Astrocyte (in vitro differentiated cells and primary cell): ENCODE measurements around the gene FOXE3. TPM values are rescaled to one million over a fixed set of nuclear protein-coding genes. Genes with fewer than 3 reads are reported as not detected.

Source experiments
- DNase-seq: peaks from one replicate; pipeline ENCODE4 v3.0.0-alpha.2; 2010; ENCODE audit warnings: low read depth
- FAIRE-seq: peaks from 2 replicates; lab custom pipeline; 2011; peaks lifted over from hg19 to GRCh38; lab: Jason Lieb, UNC
- H2AFZ ChIP-seq: 2 replicates; pipeline ENCODE4 v1.6.0; 2012; ENCODE audit warnings: low read depth, low read length, inconsistent platforms
- H3K27ac ChIP-seq: 2 replicates; pipeline ENCODE4 v1.5.1; 2011; ENCODE audit warnings: low read depth, low read length, inconsistent platforms
- H3K27me3 ChIP-seq: 2 replicates; pipeline ENCODE4 v1.6.0; 2011; ENCODE audit warnings: low read length, inconsistent platforms; ENCODE audit not compliant: insufficient read depth
- H3K36me3 ChIP-seq: 2 replicates; pipeline ENCODE4 v1.5.1; 2011; ENCODE audit warnings: low read length, inconsistent platforms; ENCODE audit not compliant: insufficient read depth
- H3K4me1 ChIP-seq: 2 replicates; pipeline ENCODE4 v1.5.1; 2011; ENCODE audit warnings: low read length, inconsistent platforms; ENCODE audit not compliant: insufficient read depth
- H3K4me2 ChIP-seq: 2 replicates; pipeline ENCODE4 v1.6.0; 2012; ENCODE audit warnings: low read length, inconsistent platforms
- H3K4me3 ChIP-seq: 2 replicates; pipeline ENCODE4 v1.5.1; 2011; ENCODE audit warnings: low read depth, mild to moderate bottlenecking, low read length, inconsistent platforms; ENCODE audit not compliant: insufficient read depth
- H3K79me2 ChIP-seq: 2 replicates; pipeline ENCODE4 v1.6.0; 2012; ENCODE audit warnings: mild to moderate bottlenecking, low read length, inconsistent platforms; ENCODE audit not compliant: insufficient read depth
- H3K9ac ChIP-seq: 2 replicates; pipeline ENCODE4 v1.6.0; 2012; ENCODE audit warnings: mild to moderate bottlenecking, low read length, inconsistent platforms
- H3K9me3 ChIP-seq: 2 replicates; pipeline ENCODE4 v1.5.1; 2012; ENCODE audit warnings: low read depth, mild to moderate bottlenecking, low read length, inconsistent platforms; ENCODE audit not compliant: insufficient read depth
- H4K20me1 ChIP-seq: 2 replicates; pipeline ENCODE4 v1.6.0; 2012; ENCODE audit warnings: low read length, inconsistent platforms; ENCODE audit not compliant: insufficient read depth
- H3K27ac Mint-ChIP-seq: one replicate; pipeline ENCODE4 v1.8.0; 2021; ENCODE audit warnings: mild to moderate bottlenecking, mixed read lengths; ENCODE audit not compliant: unreplicated experiment
- H3K27me3 Mint-ChIP-seq: one replicate; pipeline ENCODE4 v1.8.0; 2021; ENCODE audit warnings: low read depth, mixed read lengths; ENCODE audit not compliant: unreplicated experiment
- H3K36me3 Mint-ChIP-seq: one replicate; pipeline ENCODE4 v1.8.0; 2021; ENCODE audit warnings: low read depth, mixed read lengths; ENCODE audit not compliant: unreplicated experiment
- H3K4me1 Mint-ChIP-seq: one replicate; pipeline ENCODE4 v1.8.0; 2021; ENCODE audit warnings: low read depth, mixed read lengths; ENCODE audit not compliant: unreplicated experiment
- H3K4me3 Mint-ChIP-seq: one replicate; pipeline ENCODE4 v1.8.0; 2021; ENCODE audit warnings: mild to moderate bottlenecking, moderate library complexity, mixed read lengths; ENCODE audit not compliant: unreplicated experiment
- H3K9me3 Mint-ChIP-seq: one replicate; pipeline ENCODE4 v1.8.0; 2021; ENCODE audit warnings: mild to moderate bottlenecking, mixed read lengths; ENCODE audit not compliant: unreplicated experiment
- EZH2 ChIP-seq: IDR thresholded peaks from 2 replicates; pipeline ENCODE4 v1.6.1; 2012; ENCODE audit warnings: mild to moderate bottlenecking, low read length, inconsistent platforms; ENCODE audit not compliant: insufficient read depth
- total RNA-seq: library from RNA; stranded (reverse); gene quantifications from 2 replicates; pipeline ENCODE4 v1.2.1, GENCODE V29; 2021
- TF ChIP-seq, protein P1 (sequence below): IDR thresholded peaks from 2 replicates; pipeline ENCODE4 v1.5.1; 2011; ENCODE audit warnings: low read depth, mild to moderate bottlenecking, inconsistent platforms, low read length, moderate library complexity; ENCODE audit not compliant: insufficient read depth

FOXE3 gene
- total RNA-seq, 1 donor from 2014 or later = 0.14 TPM

DNA sequence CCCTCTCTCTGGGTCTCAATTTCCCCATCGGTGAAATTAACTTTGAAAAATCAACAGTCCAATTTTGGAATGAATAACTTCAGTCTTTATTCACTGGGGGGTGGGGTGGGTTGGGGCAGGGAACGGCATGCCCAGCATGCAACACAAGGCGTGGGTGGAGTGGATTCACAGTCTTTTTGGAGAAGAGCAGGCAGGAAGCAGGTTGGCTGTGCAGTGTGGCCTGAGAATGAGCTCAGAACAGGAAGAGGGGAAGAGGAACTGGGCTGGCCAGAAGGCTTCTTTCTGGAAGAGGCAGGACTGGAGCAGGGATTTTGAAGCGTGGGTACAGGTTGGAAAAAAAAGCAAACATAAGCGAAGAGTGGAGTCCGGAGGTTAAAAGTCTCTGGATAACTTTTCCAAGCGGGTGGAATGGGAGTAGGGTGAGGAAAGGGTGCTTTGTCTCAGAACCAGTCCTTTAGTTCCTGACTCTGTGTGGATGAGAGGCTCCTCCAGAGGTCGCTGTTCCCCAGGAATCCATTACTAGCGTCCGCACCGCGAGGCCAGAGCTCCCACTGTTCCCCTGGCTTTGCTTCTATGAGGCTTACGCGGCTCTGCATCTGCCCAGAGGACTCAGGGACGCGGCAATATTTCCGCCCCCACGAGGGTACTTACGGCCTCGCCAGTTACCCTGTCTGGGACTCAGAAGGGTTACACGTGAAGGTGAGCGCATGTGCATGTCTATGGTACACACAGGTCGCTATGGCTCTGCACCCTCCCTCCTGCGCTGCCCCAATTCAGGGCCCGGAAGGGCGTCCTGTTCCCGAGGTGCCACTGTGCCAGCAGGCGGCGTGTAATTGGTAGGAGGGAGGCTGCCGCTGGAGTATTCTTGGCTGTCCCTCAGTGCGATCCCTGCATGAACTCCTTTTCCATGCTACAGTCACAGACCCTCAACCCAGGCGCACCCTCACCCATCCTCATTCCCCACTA is 16.3 kb downstream of the FOXE3 start:
- Histone ChIP-seq H3K9me3 (no peaks in the 10 kb centered on the region), H3K4me3 (no peak overlapping the region), H3K27me3 (peaks cover 70% of the 10 kb centered on the region), H3K9ac (no peak overlapping the region), H2AFZ (peak overlapping the region; percentile 27), H3K79me2 (no peaks in the 10 kb centered on the region), H3K36me3 (no peaks in the 10 kb centered on the region), H3K4me2 (peak overlapping the region; percentile 73), H3K4me1 (peaks cover 18% of the 10 kb centered on the region), H3K27ac (no peak overlapping the region), H4K20me1 (peaks cover 27% of the 10 kb centered on the region)
- peak; percentile 65 for TF ChIP-seq EZH2
- TF ChIP-seq, protein P1, sequence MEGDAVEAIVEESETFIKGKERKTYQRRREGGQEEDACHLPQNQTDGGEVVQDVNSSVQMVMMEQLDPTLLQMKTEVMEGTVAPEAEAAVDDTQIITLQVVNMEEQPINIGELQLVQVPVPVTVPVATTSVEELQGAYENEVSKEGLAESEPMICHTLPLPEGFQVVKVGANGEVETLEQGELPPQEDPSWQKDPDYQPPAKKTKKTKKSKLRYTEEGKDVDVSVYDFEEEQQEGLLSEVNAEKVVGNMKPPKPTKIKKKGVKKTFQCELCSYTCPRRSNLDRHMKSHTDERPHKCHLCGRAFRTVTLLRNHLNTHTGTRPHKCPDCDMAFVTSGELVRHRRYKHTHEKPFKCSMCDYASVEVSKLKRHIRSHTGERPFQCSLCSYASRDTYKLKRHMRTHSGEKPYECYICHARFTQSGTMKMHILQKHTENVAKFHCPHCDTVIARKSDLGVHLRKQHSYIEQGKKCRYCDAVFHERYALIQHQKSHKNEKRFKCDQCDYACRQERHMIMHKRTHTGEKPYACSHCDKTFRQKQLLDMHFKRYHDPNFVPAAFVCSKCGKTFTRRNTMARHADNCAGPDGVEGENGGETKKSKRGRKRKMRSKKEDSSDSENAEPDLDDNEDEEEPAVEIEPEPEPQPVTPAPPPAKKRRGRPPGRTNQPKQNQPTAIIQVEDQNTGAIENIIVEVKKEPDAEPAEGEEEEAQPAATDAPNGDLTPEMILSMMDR = peak; percentile 81
- Mint-ChIP-seq H3K27ac (peak overlapping the region; percentile 34), H3K4me1 (peaks cover 12% of the 10 kb centered on the region), H3K4me3 (peak overlapping the region; percentile 51), H3K36me3 (peaks cover 3% of the 10 kb centered on the region), H3K27me3 (peaks cover 83% of the 10 kb centered on the region), H3K9me3 (peaks cover 10% of the 10 kb centered on the region)
- DNase-seq (peak; percentile 30), FAIRE-seq (peak; percentile 92)

DNA sequence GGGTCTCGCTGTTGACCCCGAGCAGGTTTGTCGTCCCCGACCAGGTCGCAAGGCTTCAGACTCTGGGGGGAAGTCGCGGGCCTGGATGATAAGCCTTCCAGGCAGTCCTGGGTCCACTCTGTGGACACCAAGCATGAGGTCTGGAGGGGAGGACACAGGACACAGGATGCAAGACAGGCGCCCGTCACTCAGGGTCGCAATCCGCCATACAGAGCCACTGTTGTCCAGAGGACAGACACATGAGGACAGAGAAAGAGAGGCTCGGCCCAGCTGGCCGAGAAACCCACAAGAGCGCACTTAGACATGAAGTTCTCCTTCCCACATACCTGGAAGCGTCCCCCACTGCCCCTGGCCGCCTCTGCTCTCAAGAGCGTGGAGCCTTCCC is 16.9 kb downstream of the FOXE3 start:
- no peak overlapping the region for H3K27ac Mint-ChIP-seq
- H3K36me3 Mint-ChIP-seq = peaks cover 3% of the 10 kb centered on the region
- Histone ChIP-seq H3K9me3 (no peaks in the 10 kb centered on the region), H2AFZ (no peak overlapping the region), H3K27me3 (peaks cover 65% of the 10 kb centered on the region), H3K27ac (no peak overlapping the region), H3K9ac (no peak overlapping the region), H3K4me3 (no peak overlapping the region), H3K4me1 (peaks cover 18% of the 10 kb centered on the region), H3K4me2 (peak overlapping the region; percentile 73), H3K36me3 (no peaks in the 10 kb centered on the region), H3K79me2 (no peaks in the 10 kb centered on the region), H4K20me1 (peaks cover 27% of the 10 kb centered on the region)
- peaks cover 77% of the 10 kb centered on the region for H3K27me3 Mint-ChIP-seq
- DNase-seq = no peak
- peak; percentile 74 for TF ChIP-seq EZH2
- TF ChIP-seq, protein P1 = no peak
- peaks cover 10% of the 10 kb centered on the region for H3K9me3 Mint-ChIP-seq
- FAIRE-seq = no peak
- H3K4me1 Mint-ChIP-seq = peaks cover 12% of the 10 kb centered on the region
- H3K4me3 Mint-ChIP-seq = no peak overlapping the region
